ENCODE results near the gene SLCO4A1.

SLCO4A1 gene

DNA sequence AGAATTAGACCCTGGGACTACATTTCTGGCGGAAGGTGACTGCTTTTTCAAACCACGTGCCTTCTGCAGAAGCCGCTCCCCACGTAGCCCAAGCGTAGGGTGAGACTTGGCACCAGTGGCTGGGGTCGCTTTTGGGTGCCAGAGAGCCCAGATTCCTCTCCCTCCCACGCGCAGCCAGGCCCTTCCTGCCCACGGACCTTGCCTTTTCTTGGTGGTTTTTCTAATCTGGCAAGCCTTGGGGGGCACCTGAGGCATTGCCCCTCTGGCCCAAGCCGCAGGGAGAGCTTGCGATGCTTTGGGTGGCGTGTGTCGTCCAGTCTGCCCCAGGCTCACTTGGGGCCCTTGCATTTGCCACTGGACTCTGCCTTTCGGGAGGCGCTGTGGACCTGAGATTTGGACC is 3.3 kb downstream of the SLCO4A1 start:
- H3K4me3 ChIP-seq (ENCODE audit: low read depth, low read length): no peak overlapping the region
- TF ChIP-seq, protein P1, sequence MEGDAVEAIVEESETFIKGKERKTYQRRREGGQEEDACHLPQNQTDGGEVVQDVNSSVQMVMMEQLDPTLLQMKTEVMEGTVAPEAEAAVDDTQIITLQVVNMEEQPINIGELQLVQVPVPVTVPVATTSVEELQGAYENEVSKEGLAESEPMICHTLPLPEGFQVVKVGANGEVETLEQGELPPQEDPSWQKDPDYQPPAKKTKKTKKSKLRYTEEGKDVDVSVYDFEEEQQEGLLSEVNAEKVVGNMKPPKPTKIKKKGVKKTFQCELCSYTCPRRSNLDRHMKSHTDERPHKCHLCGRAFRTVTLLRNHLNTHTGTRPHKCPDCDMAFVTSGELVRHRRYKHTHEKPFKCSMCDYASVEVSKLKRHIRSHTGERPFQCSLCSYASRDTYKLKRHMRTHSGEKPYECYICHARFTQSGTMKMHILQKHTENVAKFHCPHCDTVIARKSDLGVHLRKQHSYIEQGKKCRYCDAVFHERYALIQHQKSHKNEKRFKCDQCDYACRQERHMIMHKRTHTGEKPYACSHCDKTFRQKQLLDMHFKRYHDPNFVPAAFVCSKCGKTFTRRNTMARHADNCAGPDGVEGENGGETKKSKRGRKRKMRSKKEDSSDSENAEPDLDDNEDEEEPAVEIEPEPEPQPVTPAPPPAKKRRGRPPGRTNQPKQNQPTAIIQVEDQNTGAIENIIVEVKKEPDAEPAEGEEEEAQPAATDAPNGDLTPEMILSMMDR (IDR thresholded peaks at IDR 0.05; ENCODE audit: borderline replicate concordance, insufficient read depth, low read depth, low read length): no peak

- no peak overlapping the region for H3K4me3 ChIP-seq (ENCODE audit: low read depth, low read length)
- TF ChIP-seq, protein P1 (IDR thresholded peaks at IDR 0.05; ENCODE audit: borderline replicate concordance, insufficient read depth, low read depth, low read length): no peak
These were observed 4.7 kb downstream of the SLCO4A1 start for GRCh38 chr20:62646851-62647520.

GRCh38 chr20:62647521-62648317 is 5.4 kb downstream of the SLCO4A1 start:
- no peak overlapping the region for H3K4me3 ChIP-seq (ENCODE audit: low read depth, low read length)
- TF ChIP-seq, protein P1 (IDR thresholded peaks at IDR 0.05; ENCODE audit: borderline replicate concordance, insufficient read depth, low read depth, low read length): no peak

DNA sequence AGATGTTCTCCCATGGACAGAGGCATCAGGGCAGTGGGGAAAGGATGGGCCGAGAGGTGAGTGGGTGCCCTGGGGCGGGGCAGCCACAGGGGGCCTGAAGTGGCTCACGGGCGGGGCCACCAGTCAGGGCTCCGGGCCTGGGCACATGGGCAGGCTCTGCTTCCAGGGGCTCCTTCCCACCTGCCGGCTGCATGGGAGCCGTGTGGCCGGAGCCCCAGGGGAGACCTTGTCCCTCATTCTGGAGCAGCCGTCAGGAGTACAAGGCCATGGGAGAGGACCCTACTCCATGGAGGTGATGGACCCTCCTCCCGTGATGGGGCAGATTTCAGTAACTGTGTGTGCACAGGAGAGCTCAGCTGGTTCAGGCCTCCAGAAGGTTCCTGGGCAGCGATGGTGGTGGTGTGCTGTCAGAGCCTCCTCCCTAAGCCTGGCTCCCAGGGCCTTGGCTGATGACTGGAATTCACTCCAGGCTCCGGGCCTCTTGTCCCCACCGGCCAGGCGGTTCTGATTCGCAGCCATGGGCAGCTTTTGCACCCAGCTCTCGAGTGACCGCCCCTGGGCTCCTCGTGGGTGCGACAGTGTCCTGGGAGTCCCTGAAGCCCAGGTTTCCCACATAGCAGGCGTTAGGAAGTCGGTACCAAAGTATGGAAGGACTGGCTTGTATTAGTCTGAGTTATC is 6.2 kb downstream of the SLCO4A1 start:
- TF ChIP-seq, protein P1 (IDR thresholded peaks at IDR 0.05; ENCODE audit: borderline replicate concordance, insufficient read depth, low read depth, low read length): no peak
- no peak overlapping the region for H3K4me3 ChIP-seq (ENCODE audit: low read depth, low read length)

DNA sequence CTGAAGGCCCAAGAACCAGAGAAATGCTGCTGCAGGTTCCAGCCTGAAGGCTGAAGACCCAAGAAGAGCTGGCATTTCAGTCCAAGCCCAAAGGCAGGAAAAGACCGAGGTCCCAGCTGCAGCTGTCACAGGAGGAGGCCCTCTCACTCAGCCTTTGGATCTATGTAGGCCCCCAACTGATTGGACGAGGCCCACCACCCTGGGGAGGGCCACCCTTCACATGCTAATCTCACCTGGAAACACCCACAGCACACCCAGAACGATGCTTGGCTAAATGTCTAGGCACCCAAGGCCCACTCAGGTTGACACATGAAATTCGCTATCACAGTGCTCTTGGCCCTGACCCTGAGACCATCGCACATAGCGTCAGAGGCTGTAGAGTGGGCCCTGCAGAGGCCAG is 6.8 kb downstream of the SLCO4A1 start:
- H3K4me3 ChIP-seq (ENCODE audit: low read depth, low read length): no peak overlapping the region
- TF ChIP-seq, protein P1 (IDR thresholded peaks at IDR 0.05; ENCODE audit: borderline replicate concordance, insufficient read depth, low read depth, low read length): no peak

DNA sequence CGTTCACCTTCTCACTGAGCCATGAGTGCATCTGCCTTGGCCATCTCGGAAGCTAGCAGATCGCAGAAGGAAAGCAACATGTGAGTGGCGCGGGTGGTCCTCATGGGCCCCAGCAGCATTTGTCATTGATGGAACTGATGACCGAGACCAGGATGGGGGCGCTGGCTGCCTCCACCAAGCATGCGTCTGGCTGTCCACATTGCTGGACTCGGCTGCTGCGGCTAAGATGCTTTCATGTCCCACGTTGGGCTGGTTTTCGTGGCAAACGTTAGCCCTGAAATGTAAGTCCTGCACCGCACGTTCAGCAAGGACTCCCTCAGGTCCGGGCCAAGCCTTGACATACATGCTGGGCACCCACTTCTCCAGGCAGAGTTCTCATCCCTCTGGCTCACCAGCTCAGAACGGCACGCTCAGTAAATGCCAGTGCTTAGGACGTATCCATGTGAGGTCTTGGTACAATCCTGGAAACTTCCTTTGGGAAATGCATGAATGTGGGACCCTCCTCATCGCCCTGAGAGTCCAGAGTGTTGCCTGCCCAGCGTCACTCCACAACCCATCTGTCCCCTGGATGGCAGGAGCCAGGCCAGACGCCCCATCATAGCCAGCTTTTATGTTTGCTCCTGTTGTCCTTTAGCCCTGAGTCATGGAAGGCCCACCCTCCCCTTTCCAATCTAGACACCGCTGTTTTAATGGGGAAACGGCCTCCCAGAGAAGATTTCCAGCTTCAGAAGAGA is 8.4 kb downstream of the SLCO4A1 start:
- TF ChIP-seq, protein P1 (IDR thresholded peaks at IDR 0.05; ENCODE audit: borderline replicate concordance, insufficient read depth, low read depth, low read length): no peak
- peak overlapping the region; percentile 12 for H3K4me3 ChIP-seq (ENCODE audit: low read depth, low read length)

All from GM12875 (cell line).